HG03159 (cell line): ENCODE measurements around the gene ZNF697.

Source experiments
- ATAC-seq: cut with Tn5 transposase; IDR thresholded peaks from one replicate; pipeline ENCODE4 v1.9.1; 2021; ENCODE audit warnings: mild to moderate bottlenecking, moderate library complexity; ENCODE audit not compliant: unreplicated experiment

Gene ZNF697

DNA sequence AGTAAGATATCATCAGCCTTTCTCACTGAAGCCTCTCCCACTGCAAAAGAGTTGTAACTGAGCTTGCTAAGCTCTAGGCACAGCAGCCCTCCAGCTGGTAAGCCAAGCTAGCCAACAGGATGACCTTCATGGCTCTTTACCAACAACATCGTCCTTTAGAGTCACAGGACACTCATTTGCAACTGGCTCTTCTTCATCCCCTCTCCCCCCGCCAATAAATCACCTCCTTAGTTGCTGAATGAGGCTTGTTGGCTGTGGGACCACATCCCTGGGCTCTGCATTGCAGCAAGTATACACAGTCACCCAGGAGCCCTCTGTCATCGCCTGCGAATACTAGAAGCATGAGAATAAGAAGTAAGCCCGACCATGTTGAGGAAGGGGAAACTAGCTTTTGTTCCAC is 16.0 kb upstream of the ZNF697 start:
- no peak for ATAC-seq

DNA sequence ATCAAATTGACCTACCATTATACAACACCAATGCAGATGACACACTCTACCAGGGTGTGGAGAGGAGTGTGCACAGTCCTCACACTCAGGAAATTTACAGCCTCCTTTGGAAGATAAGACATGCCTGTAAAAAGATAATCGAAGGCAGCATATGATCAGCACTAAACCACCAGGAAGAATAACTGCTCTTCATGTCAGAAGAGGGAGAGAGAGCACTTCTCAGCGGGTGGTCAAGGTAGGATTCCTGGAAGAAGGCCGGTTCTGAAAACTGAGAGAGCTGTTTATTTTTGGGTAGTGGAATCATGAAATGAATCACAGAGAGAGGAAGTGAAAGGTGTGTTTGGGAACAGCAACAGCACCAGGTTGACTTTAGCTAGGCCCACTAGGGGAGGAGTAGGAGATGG is 14.0 kb upstream of the ZNF697 start:
- peak; percentile 60 for ATAC-seq

DNA sequence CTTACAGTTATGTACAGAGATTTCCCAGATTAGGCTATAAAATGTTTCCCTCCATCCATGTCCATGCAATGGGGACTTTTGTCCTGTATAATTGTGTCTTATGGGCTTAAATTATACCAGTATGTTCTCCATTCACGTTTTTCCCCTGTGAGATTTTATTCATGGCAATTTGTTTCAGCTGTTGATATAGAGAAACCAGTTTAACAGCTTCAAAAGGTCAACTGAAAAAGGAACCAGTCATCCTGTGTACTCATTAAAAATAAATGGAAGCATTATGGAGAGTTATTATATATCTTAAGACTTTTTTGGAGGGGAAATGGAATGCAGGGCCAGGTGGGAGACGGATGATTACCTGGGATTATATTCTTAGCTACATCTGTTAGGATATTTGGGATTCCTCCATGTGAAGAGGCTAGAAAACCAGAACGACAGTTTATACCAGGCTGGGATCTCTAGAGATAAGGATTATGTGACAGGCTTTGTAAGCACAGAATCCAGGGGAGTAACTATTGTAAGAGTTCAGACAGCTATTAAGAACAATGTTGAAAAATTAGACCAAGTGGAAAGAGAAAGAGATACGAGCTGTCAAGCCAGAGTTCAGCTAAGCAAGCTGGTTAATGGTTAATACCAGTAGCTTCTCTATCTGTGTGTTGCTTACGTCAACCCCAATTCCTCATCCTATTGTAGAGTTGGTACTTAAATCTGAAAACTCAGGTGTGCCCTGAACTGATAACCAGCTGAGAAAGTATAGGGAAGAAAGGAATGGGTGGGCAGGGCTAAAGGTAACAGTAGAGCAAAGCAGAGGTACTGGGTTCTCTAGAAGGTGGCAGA is 12.4 kb upstream of the ZNF697 start:
- peak; percentile 59 for ATAC-seq

DNA sequence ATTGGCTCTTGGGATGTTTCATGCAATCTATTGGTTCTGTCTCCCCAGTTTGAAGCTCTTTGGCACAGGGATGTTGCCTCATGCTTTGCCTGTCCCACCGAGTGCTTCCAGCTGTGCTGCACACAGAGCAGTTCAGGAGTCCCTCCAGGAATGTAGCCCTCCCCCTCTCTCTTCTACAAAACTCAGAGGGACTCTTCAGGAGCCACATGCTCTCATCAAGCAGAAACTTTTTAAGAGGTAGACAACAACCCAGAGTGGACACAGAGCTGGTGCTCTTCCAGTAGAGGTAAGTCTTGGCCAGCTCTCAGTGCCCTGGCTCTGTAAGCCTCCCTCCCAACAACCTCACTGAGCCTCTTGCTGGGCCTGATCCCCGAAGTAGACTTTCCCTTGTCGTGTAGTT is 11.6 kb upstream of the ZNF697 start:
- no peak for ATAC-seq

DNA sequence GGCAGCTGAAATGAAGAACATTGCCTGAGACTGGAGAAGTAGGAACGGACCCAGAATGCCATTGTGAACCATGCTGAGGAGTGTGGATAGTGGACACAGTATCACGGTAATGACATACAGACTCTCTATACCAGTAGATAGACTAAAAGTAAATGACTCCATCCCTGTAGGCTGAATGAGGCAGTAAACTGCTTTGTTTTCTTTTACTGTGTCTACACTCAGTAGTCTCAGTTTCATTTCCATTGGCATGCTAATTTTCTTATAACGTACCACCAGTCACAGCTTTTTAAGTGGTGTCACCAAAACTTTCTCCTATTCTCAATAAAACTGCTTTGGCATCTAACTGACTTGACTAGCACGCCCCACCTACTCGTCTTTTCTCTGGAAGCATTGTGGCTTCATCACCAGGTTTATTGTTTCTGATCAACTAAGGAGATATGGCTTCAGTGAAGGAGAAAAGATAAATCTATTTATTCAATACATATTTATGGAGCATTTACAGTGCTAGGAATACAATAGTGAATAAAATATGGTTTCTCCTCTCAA is 8.4 kb upstream of the ZNF697 start:
- peak; percentile 52 for ATAC-seq

DNA sequence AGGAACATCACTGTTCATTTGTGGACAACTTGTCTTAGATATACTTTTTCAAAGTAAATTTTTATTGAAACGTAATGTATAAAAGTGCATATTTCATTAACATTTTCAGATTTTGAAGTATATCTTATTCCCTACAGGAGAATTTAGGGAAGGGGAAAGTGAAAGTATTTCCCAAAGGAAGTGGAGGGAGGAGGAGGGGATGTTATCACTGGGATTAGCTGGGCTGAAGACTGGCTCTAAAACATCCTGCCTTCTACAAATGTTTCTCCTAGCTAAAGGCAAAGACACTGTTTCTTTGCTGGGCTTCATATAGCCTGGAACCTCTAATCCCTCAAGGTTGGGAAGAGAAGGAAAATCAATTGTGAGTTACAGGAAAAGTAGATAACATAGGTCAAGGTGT is 7.1 kb upstream of the ZNF697 start:
- ATAC-seq: no peak

DNA sequence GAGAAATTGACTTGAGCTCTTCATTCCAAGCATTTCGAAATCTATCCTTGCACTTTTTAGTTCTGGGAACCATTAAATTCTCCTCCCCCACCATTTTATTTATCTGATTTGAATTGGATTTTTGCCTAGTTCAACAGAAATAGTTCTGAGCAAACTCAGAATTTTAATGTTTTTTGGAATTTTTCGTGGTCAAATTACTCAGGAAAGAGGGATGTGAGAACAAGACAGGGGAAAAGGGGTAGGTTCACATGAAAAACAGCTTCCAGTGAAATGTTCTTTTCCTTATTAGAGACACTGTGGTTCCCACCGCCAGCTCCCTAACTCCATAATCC is 5.7 kb upstream of the ZNF697 start:
- ATAC-seq: no peak

DNA sequence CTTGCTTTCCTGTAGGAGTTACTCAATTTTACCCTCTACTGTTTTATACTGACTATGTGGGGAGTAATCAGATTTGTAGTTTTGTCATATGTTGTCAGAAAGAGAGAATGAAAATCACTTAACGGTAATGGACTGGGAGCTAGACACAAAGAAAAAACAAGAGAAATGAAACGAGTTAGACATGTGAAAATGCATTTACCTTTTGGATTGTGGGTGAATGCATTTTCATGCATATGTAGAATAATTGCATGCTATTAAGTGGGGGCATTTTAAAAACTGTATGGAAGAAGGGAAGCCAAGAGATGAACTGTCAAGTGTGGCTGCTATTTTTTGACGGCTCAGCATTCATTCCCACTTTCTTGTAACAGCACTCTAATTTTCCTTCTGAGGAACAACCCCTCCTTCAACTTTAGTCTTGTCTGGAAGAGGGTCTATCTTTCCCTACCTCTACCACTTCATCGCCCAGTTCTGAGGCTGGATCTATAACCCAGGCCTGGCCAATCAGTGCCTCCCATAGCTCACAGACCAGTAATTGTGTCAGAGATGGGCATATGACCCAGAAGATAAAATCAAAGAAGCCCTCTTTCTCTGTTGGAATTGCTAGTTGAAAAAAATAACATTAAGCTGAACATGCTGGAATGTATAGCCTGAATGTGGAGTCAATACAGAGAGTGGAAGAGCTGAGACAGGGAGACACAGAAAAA is 5.2 kb upstream of the ZNF697 start:
- ATAC-seq: no peak

DNA sequence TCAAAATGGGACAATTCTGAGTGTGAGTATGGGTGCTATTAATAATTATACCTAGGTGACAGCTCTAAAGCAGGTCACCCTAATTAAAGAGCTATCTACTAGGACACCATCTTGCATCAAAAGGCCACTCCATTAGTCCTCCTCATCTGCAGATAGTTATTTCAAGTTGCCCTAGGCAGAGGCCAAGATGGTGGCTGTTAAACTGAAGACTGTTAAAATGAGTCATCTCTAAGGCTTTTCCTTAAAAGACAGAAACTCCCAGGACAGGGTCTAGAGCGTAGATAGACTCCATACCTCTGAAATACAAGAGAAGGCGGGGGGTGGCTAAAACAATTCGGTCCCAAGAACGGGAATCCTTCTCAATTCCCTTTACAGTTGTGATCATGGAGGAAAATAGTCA is 4.5 kb upstream of the ZNF697 start:
- no peak for ATAC-seq

DNA sequence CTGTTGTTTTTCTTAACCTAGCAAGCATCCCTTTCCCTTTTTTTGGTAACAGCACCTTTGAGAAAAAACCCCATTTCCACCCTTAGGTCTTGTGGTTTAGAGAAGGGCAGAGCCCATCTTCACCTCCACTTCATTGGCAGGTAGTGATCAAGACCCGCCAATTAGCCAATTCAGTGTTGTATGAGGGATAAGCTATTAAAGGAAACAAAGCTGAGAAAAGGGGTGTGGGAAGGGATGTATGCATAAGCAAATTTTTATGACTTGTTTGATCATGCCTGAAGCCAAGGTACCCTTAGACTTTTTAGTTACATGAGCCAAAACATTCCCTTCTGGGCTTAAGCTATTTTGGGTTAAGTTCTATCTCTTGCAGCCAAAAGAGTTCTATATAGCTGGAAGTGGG is 3.6 kb upstream of the ZNF697 start:
- ATAC-seq: no peak

DNA sequence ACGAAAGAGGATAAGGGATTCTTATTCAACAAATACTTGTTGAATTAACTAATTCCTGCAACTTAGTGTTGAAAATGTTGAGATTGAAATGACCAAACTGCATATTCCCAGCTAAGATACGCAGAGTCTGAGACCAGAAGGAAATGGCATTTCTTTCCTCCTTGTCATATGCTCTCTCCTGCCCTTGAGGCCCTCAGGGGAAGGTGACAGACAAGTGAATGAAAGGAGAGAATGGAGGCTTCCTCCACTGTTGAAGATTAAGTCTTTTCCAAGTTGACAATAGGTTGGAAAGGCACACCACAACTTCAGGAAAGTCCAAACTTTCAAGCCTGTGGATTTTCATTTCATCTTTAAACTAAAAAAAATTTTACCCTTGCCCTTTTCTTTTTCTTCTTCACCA is 3.1 kb upstream of the ZNF697 start:
- no peak for ATAC-seq

DNA sequence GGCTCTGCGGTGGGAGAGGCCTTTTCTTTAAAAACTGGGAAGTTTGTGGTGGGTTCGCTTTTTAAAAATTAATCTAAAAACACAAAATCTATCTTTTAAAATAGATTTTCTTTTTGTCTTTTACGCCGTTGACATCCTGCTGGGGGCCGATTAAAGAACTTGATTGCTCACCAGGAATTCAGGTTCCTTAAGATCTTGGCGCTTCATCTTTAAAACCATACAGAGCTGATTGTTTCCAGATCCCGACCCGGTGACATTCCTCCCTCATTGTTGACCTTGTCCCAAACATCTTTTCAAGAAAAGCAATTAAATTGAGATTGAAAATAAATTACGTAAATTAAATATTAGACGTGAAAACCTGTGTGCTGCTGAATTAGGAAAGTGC is 546 bp upstream of the ZNF697 start:
- no peak for ATAC-seq

DNA sequence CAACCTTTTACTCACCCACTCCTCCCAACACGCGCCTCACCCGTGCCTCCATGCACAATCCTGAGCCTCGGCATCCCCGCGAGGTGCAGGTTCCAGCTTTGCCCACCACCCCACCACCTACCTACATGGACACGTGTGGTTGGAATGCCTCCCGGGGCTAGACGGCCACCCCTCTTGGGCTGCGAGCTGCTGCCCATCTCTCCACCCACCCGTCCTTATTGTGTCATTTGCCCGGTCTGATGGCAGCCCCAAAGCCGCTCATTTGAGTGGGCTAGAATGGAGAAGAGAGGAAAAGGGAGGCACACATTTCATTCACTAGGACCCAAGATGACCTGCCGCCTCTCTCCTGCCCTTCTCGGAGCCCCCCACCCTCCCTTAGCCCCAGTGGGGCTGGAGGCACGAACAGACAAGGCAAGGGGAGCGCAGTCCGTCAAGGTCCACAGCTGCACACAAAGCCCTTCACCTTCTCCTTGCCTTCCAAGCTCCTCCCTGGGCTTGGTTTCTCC is 785 bp downstream of the ZNF697 start:
- peak; percentile 10 for ATAC-seq

DNA sequence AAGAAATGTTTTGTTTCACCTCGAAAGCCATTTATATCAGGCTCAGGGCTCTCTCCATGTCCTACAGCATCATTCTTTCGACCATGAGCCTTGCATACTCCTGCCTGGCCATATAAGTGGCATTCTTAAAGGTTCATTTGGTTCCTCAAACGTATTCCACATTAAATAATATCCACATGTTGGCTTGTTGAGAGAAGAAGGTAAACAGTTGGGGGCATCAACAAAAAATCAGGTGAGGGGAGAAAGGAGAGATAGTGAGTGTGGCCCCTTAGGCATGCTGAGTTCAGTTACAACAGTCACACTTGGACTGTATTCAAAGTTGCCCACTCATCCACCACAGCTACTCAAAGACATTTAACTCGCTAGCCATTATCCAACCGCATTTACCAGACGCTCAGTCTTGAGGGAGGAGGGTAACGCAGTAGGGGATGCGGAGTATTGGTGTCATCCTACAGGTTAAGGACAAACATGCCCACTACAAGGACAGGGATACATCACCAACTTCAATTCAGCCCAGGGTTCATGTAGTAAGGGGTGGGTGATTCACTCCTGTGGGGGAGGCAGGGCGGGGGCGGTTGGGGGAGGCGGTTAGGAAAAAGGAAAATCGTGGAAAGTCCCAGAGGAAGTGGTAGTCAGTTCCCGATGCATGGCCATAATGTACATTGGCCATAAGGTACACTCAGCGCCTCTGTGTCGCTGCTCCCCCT is 1.4 kb downstream of the ZNF697 start:
- ATAC-seq: no peak

DNA sequence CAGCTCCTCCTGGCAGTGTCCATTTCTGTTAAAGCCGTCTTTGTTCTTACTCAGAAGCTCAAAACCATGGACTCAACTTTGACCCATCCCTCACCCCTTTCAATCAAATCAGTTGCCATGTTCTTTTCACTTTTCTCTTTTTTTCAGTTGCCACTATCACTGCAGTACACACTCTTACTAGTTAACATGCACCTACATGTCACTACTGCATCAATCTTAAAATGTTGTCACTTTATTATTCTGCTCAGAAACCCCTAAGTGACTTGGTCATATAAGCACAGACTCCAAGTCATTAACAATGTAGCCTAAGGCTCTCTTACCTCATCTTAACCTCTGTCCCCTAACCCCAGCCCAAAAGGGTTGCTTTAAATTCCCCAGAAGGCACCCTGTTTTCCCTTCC is 9.0 kb downstream of the ZNF697 start:
- no peak for ATAC-seq

DNA sequence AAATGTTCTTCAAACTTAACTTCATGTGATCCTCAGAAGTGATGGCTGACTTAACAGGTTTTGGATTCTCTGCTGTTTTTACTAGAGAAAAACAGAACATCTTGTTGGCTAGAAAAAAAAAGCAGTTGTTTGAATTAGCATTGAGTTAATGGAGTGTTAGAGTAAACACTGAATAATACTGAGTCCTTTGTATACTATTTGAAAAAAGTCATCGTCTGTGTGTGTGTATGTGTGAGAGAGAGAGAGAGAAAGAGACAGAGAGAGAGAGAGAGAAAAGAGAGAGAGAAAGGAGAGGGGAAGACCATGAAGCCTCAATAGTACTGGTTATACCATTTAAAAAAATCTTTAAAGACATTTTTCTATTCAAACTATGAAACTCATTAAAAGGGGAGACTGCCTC is 10.4 kb downstream of the ZNF697 start:
- no peak for ATAC-seq

DNA sequence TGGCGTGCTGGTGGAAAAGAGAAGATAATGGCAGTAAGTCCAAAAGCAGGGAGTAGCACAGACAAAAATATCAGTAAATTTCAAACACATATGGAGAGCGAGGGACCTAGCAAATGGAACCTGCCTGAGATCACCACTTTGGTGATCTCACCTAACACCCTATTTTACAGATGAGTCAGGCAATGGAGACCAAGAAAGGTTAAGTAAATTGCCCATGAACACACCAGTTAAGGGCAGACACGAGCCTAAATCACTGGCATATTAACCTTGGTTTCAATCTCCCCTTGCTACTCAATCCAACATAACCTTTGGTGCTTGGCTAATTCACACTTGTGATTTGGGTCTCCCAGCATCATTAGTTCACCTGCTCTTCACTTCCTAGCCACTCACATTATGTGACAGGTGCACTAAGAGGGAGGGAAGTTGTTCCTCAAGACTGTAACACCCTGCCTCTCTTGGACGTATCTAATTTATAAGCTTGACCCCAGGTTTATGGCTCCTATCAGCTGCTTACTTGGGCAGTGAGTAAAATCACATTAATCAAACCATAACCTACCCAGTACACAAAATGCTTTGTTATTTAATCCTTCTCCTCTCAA is 11.5 kb downstream of the ZNF697 start:
- ATAC-seq: no peak

DNA sequence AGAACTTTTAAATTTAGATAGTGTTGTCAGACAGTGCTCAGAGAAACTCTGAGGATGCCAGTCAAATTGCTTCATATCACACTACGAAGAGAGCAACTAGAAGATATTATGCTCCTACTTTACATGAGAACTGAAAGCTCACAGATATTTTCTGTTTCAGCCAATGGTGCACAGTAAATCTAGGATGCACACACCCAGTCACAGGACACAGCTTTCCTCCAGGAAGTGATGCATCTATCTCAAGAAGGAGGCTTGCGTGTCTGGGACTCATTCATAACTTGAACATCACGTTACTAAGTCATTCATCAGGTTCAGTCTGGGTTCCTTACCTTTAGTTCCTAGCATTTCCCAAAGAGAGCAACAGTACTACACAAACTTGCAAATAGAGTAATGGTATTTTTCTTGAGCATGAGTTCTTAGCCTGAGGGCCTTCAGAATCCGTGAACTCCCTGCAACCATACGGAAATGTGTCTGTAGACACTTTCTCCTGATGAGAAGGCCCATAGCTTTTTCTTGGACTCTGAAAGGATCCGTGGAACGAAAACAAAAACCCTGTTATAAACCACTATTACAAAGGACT is 12.2 kb downstream of the ZNF697 start:
- ATAC-seq: no peak

DNA sequence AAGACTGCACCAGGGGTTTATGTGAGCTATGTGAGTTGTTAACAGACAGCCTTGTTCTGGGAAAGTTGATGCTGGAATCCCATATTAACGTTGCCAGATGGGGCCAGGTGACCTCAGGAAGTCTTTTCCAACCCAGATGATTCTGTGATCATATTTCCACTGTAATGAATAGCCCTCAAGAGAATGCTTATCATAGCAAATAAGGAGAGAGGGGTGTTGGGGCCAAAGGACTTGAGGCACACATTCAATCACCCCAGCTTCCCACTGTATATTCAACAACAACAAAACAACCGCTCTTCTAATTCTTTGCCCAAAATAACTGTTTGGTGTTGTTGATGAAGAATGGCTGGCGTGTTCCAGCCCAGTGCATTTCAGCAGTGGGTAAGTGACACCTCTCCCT is 14.1 kb downstream of the ZNF697 start:
- no peak for ATAC-seq

DNA sequence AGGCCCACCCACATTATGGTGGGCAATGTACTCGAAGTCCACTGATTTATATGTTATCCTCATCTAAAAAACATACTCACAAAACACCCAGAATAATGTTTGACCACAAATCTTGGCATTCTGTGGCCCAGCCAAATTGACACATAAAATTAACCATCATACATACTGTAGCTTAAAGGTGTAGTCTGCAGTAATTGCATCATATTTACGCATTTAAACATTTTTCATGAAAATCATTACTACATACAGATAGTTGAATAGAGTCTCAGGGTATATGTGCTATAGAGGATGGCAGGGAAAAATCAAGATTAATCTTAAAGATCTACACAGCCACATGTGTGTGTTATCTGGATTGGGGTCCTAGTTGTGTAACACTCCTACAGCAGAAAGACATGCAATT is 14.5 kb downstream of the ZNF697 start:
- no peak for ATAC-seq

DNA sequence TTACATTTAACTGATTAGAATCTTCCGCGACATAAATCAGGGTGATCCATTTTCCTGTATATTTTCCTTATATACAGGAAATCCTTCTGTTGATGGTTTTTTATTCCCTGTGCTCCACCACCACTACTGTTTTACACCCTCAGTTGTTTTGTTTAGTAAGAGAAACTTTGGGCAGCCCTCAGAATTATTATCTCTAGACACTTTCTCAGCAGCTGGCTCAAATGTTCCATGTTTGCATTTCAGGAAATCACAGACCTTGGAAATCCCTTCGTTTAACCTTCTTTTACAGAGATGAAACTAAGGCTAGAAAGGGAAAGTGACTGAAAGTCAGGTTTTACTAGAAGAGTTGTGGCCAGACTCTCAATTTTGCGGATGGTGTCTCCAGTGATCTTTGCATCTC is 15.2 kb downstream of the ZNF697 start:
- ATAC-seq: no peak
